SK-N-SH treated with all-trans-retinoic acid at 6 μM for 48 hours (cell line): ENCODE measurements around the gene SGSM1.

ENCODE experiments used
- ATAC-seq: fragments of 200-7000 bp; cut with Tn5 transposase; 3 replicates; pipeline ENCODE4 v1.9.1; 2020; ENCODE audit warnings: mild to moderate bottlenecking, moderate library complexity
- BACH2 ChIP-seq: fragments of 250-450 bp; sonication (Bioruptor Pico); IDR thresholded peaks from 2 replicates; pipeline ENCODE4 v1.9.0; 2021; ENCODE audit warnings: mild to moderate bottlenecking, borderline replicate concordance
- CSDC2 ChIP-seq: fragments of 250-450 bp; sonication (Bioruptor Pico); IDR thresholded peaks from 2 replicates; pipeline ENCODE4 v1.5.0; 2020; ENCODE audit warnings: mild to moderate bottlenecking, moderate library complexity
- ESRRG ChIP-seq: fragments of 250-450 bp; sonication (Bioruptor Pico); IDR thresholded peaks from 2 replicates; pipeline ENCODE4 v1.6.1; 2021; ENCODE audit warnings: mild to moderate bottlenecking
- ISL1 ChIP-seq: fragments of 250-450 bp; sonication (Bioruptor Pico); IDR thresholded peaks from 2 replicates; pipeline ENCODE4 v2.1.2; 2022; ENCODE audit warnings: mild to moderate bottlenecking, moderate library complexity
- OSR1 ChIP-seq: fragments of 250-450 bp; sonication (Bioruptor Pico); IDR thresholded peaks from 2 replicates; pipeline ENCODE4 v1.8.0; 2022; ENCODE audit warnings: moderate library complexity, mild to moderate bottlenecking, inconsistent platforms
- PPARA ChIP-seq: fragments of 250-450 bp; sonication (Bioruptor Pico); IDR thresholded peaks from 2 replicates; pipeline ENCODE4 v1.5.0; 2020; ENCODE audit warnings: mild to moderate bottlenecking, borderline replicate concordance
- RARB ChIP-seq: fragments of 250-450 bp; sonication (Bioruptor Pico); IDR thresholded peaks from 2 replicates; pipeline ENCODE4 v1.8.0; 2021; ENCODE audit warnings: mild to moderate bottlenecking, moderate library complexity
- SNAI2 ChIP-seq: fragments of 250-450 bp; sonication (Bioruptor Pico); IDR thresholded peaks from 2 replicates; pipeline ENCODE4 v1.5.0; 2020; ENCODE audit warnings: mild to moderate bottlenecking, moderate library complexity
- TCF4 ChIP-seq: fragments of 250-450 bp; sonication (Bioruptor Pico); IDR thresholded peaks from 2 replicates; pipeline ENCODE4 v1.8.0; 2021; ENCODE audit warnings: mild to moderate bottlenecking, moderate library complexity, borderline replicate concordance
- ZC3H10 ChIP-seq: fragments of 250-450 bp; sonication (Bioruptor Pico); IDR thresholded peaks from 2 replicates; pipeline ENCODE4 v1.5.1; 2021; ENCODE audit warnings: mild to moderate bottlenecking, moderate library complexity
- ZFP3 ChIP-seq: fragments of 250-450 bp; sonication (Bioruptor Pico); IDR thresholded peaks from 2 replicates; pipeline ENCODE4 v1.5.0; 2020; ENCODE audit warnings: mild to moderate bottlenecking, moderate library complexity
- ZFP30 ChIP-seq: fragments of 450-650 bp; formaldehyde crosslinking; IDR thresholded peaks from 2 replicates; pipeline ENCODE4 v1.5.0; 2022; ENCODE audit warnings: mild to moderate bottlenecking, moderate library complexity
- ZNF565 ChIP-seq: fragments of 450-650 bp; formaldehyde crosslinking; conservative IDR thresholded peaks from 2 replicates; pipeline ENCODE4 v1.5.0; 2020; ENCODE audit warnings: low read depth, mild to moderate bottlenecking, moderate library complexity
- ZNF70 ChIP-seq: fragments of 450-650 bp; formaldehyde crosslinking; IDR thresholded peaks from 2 replicates; pipeline ENCODE4 v1.5.0; 2020; ENCODE audit warnings: mild to moderate bottlenecking, moderate library complexity
- ZNF8 ChIP-seq: fragments of 450-650 bp; formaldehyde crosslinking; IDR thresholded peaks from 2 replicates; pipeline ENCODE4 v1.5.0; 2020; ENCODE audit warnings: mild to moderate bottlenecking, moderate library complexity
- TF ChIP-seq, protein P1 (sequence below): fragments of 250-450 bp; sonication (Bioruptor Pico); IDR thresholded peaks from 2 replicates; pipeline ENCODE4 v1.8.0; 2020; ENCODE audit warnings: mild to moderate bottlenecking, moderate library complexity, borderline replicate concordance
- TF ChIP-seq, protein P2 (sequence below): fragments of 250-450 bp; sonication (Bioruptor Pico); IDR thresholded peaks from 2 replicates; pipeline ENCODE4 v1.5.1; 2020; ENCODE audit warnings: low read depth, mild to moderate bottlenecking, moderate library complexity
- TF ChIP-seq, protein P3 (sequence below): fragments of 250-450 bp; sonication (Bioruptor Pico); IDR thresholded peaks from 2 replicates; pipeline ENCODE4 v1.5.1; 2021; ENCODE audit warnings: mild to moderate bottlenecking, moderate library complexity
- TF ChIP-seq, protein P4 (sequence below): fragments of 250-450 bp; sonication (Bioruptor Pico); IDR thresholded peaks from 2 replicates; pipeline ENCODE4 v1.5.0; 2020; ENCODE audit warnings: mild to moderate bottlenecking, moderate library complexity
- TF ChIP-seq, protein P5 (sequence below): fragments of 250-450 bp; sonication (Bioruptor Pico); IDR thresholded peaks from 2 replicates; pipeline ENCODE4 v1.8.0; 2021; ENCODE audit warnings: low read depth, mild to moderate bottlenecking, moderate library complexity, borderline replicate concordance

Gene SGSM1

DNA sequence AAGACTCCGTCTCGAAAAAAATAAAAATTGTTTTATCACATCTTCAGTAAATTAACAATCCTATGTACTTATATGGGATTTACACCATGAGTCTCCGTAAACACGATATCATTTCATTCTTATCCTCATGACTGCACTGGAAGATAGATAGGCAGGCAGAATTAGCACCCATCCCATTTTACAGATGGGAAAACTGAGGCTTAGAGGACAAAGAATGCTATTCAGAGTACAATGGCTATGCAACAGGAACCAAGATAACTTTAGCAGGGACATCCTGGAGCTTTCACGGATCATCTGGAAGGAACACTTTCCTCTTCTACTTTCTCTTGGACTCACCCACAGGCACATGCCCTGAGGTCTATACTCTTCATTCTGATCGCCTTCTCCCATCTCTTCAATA lies 14.6 kb upstream of the SGSM1 start:
- TF ChIP-seq TCF4 (CRISPR knock-in tag) (no peak), SNAI2 (CRISPR knock-in tag) (no peak), PPARA (CRISPR knock-in tag) (no peak), RARB (CRISPR knock-in tag) (no peak)
- TF ChIP-seq, protein P1, sequence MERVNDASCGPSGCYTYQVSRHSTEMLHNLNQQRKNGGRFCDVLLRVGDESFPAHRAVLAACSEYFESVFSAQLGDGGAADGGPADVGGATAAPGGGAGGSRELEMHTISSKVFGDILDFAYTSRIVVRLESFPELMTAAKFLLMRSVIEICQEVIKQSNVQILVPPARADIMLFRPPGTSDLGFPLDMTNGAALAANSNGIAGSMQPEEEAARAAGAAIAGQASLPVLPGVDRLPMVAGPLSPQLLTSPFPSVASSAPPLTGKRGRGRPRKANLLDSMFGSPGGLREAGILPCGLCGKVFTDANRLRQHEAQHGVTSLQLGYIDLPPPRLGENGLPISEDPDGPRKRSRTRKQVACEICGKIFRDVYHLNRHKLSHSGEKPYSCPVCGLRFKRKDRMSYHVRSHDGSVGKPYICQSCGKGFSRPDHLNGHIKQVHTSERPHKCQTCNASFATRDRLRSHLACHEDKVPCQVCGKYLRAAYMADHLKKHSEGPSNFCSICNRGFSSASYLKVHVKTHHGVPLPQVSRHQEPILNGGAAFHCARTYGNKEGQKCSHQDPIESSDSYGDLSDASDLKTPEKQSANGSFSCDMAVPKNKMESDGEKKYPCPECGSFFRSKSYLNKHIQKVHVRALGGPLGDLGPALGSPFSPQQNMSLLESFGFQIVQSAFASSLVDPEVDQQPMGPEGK (CRISPR knock-in tag) = no peak

DNA sequence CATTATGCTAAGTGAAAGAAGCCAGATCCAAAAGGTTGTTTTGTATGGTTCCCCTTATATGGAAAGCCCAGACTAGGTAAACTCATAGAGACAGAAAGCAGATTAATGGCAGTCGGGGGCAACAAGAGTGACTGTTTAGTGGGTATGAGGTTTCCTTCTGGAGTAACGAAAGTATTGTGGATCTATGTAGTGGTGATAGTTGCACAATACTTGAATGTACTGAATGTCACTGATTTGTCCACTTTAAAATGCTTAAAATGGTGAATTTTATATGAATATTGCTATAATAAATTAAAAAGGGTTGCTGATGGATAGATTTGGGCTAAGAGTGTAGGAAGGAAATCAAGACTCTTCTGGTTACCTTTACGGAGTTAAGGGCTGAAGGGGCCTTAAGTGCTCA lies 10.0 kb upstream of the SGSM1 start:
- ATAC-seq = no peak
- TF ChIP-seq ESRRG (CRISPR knock-in tag) (no peak), ISL1 (CRISPR knock-in tag) (no peak), ZNF8 (CRISPR knock-in tag) (no peak)

More for the DNA sequence above, 14.6 kb upstream of the SGSM1 start:
- no peak for ATAC-seq

GRCh38 chr22:24796860-24797259 lies 9.2 kb upstream of the SGSM1 start:
- TF ChIP-seq ISL1 (CRISPR knock-in tag) (no peak), CSDC2 (CRISPR knock-in tag) (no peak), ZFP3 (no peak), ESRRG (CRISPR knock-in tag) (no peak), BACH2 (CRISPR knock-in tag) (no peak), ZNF70 (no peak), ZFP30 (no peak), ZC3H10 (CRISPR knock-in tag) (no peak), TCF4 (CRISPR knock-in tag) (no peak), RARB (CRISPR knock-in tag) (no peak), OSR1 (no peak), ZNF8 (CRISPR knock-in tag) (no peak), ZNF565 (CRISPR knock-in tag) (no peak)
- TF ChIP-seq, protein P2, sequence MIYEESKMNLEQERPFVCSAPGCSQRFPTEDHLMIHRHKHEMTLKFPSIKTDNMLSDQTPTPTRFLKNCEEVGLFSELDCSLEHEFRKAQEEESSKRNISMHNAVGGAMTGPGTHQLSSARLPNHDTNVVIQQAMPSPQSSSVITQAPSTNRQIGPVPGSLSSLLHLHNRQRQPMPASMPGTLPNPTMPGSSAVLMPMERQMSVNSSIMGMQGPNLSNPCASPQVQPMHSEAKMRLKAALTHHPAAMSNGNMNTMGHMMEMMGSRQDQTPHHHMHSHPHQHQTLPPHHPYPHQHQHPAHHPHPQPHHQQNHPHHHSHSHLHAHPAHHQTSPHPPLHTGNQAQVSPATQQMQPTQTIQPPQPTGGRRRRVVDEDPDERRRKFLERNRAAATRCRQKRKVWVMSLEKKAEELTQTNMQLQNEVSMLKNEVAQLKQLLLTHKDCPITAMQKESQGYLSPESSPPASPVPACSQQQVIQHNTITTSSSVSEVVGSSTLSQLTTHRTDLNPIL (CRISPR knock-in tag) = no peak
- TF ChIP-seq, protein P1 (CRISPR knock-in tag) = no peak
- TF ChIP-seq, protein P3, sequence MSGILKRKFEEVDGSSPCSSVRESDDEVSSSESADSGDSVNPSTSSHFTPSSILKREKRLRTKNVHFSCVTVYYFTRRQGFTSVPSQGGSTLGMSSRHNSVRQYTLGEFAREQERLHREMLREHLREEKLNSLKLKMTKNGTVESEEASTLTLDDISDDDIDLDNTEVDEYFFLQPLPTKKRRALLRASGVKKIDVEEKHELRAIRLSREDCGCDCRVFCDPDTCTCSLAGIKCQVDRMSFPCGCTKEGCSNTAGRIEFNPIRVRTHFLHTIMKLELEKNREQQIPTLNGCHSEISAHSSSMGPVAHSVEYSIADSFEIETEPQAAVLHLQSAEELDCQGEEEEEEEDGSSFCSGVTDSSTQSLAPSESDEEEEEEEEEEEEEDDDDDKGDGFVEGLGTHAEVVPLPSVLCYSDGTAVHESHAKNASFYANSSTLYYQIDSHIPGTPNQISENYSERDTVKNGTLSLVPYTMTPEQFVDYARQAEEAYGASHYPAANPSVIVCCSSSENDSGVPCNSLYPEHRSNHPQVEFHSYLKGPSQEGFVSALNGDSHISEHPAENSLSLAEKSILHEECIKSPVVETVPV (CRISPR knock-in tag) = no peak
- TF ChIP-seq, protein P4, sequence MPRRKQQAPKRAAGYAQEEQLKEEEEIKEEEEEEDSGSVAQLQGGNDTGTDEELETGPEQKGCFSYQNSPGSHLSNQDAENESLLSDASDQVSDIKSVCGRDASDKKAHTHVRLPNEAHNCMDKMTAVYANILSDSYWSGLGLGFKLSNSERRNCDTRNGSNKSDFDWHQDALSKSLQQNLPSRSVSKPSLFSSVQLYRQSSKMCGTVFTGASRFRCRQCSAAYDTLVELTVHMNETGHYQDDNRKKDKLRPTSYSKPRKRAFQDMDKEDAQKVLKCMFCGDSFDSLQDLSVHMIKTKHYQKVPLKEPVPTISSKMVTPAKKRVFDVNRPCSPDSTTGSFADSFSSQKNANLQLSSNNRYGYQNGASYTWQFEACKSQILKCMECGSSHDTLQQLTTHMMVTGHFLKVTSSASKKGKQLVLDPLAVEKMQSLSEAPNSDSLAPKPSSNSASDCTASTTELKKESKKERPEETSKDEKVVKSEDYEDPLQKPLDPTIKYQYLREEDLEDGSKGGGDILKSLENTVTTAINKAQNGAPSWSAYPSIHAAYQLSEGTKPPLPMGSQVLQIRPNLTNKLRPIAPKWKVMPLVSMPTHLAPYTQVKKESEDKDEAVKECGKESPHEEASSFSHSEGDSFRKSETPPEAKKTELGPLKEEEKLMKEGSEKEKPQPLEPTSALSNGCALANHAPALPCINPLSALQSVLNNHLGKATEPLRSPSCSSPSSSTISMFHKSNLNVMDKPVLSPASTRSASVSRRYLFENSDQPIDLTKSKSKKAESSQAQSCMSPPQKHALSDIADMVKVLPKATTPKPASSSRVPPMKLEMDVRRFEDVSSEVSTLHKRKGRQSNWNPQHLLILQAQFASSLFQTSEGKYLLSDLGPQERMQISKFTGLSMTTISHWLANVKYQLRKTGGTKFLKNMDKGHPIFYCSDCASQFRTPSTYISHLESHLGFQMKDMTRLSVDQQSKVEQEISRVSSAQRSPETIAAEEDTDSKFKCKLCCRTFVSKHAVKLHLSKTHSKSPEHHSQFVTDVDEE = no peak
- TF ChIP-seq, protein P5, sequence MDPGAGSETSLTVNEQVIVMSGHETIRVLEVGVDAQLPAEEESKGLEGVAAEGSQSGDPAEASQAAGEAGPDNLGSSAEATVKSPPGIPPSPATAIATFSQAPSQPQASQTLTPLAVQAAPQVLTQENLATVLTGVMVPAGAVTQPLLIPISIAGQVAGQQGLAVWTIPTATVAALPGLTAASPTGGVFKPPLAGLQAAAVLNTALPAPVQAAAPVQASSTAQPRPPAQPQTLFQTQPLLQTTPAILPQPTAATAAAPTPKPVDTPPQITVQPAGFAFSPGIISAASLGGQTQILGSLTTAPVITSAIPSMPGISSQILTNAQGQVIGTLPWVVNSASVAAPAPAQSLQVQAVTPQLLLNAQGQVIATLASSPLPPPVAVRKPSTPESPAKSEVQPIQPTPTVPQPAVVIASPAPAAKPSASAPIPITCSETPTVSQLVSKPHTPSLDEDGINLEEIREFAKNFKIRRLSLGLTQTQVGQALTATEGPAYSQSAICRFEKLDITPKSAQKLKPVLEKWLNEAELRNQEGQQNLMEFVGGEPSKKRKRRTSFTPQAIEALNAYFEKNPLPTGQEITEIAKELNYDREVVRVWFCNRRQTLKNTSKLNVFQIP = no peak
- TF ChIP-seq, all 23 proteins: peak for 0
- no peak for ATAC-seq
